Progenitor cell of endocrine pancreas (in vitro differentiated cells): Measurements from ENCODE around the gene CNOT6L. TPM values are rescaled to one million over a fixed set of nuclear protein-coding genes. Genes with fewer than 3 reads are reported as not detected.
A peak's percentile ranks its signal among the peaks of the same experiment; 100 is the strongest.

Source experiments
- DNase-seq: peaks from one replicate; pipeline ENCODE4 v3.0.0; 2021; ENCODE audit warnings: low spot score; ENCODE audit not compliant: unreplicated experiment
- H3K27ac Mint-ChIP-seq: 2 replicates; pipeline ENCODE4 v1.8.0; 2021; ENCODE audit warnings: mild to moderate bottlenecking, moderate library complexity, mixed read lengths
- H3K27me3 Mint-ChIP-seq: 2 replicates; pipeline ENCODE4 v1.8.0; 2021; ENCODE audit warnings: mixed read lengths
- H3K36me3 Mint-ChIP-seq: 2 replicates; pipeline ENCODE4 v1.8.0; 2022; ENCODE audit warnings: mixed read lengths; ENCODE audit not compliant: insufficient read depth
- H3K4me1 Mint-ChIP-seq: 2 replicates; pipeline ENCODE4 v1.8.0; 2021; ENCODE audit warnings: low read depth, mixed read lengths
- H3K4me3 Mint-ChIP-seq: 2 replicates; pipeline ENCODE4 v1.8.0; 2021; ENCODE audit warnings: low read depth, mild to moderate bottlenecking, moderate library complexity, mixed read lengths
- H3K9me3 Mint-ChIP-seq: 2 replicates; pipeline ENCODE4 v1.8.0; 2021; ENCODE audit warnings: low read depth, mixed read lengths
- CTCF ChIP-seq: fragments of 200-600 bp; sonication (generic); IDR thresholded peaks from one replicate; pipeline ENCODE4 v1.5.0; 2021; ENCODE audit warnings: antibody characterized with exemption, mild to moderate bottlenecking; ENCODE audit not compliant: unreplicated experiment
- total RNA-seq: library from RNA; stranded (reverse); gene quantifications from 2 replicates; pipeline ENCODE4 v1.2.1, GENCODE V29; 2021

The CNOT6L gene
- total RNA-seq, 1 donor from 2014 or later, result 39.7 TPM

GRCh38 chr4:77714514-77714913, 104.7 kb downstream of the CNOT6L start:
- Mint-ChIP-seq H3K4me3 (no peak overlapping the region), H3K36me3 (peaks cover 6% of the 10 kb centered on the region), H3K4me1 (peaks cover 3% of the 10 kb centered on the region), H3K27ac (peak overlapping the region; percentile 29), H3K27me3 (no peaks in the 10 kb centered on the region), H3K9me3 (no peaks in the 10 kb centered on the region)
- no peak for DNase-seq
- no peak for TF ChIP-seq CTCF

DNA sequence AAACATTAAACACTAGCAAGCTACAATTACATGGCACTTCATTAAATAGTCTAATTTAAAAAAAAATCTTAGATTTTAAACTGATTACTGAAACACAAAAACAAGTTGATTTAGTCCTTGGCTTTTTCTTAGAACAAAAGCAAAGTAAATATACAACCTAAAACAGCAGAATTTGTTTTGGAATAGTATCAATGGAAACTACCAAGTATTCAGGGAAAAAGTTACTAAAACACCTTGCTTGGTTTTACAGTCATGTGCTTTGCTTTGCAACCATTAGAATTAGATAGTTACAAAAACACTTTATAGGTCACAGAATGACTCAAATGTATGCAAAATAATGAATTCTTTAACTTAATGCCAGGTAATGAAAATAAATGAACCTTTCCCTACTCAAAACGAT, 105.3 kb downstream of the CNOT6L start:
- Mint-ChIP-seq H3K9me3 (no peaks in the 10 kb centered on the region), H3K27ac (no peak overlapping the region), H3K4me1 (peaks cover 3% of the 10 kb centered on the region), H3K27me3 (no peaks in the 10 kb centered on the region), H3K4me3 (no peak overlapping the region), H3K36me3 (peaks cover 4% of the 10 kb centered on the region)
- no peak for TF ChIP-seq CTCF
- DNase-seq, result no peak

- H3K4me3 Mint-ChIP-seq, result no peak overlapping the region
- H3K27ac Mint-ChIP-seq, result no peak overlapping the region
- no peaks in the 10 kb centered on the region for H3K9me3 Mint-ChIP-seq
- peaks cover 3% of the 10 kb centered on the region for H3K4me1 Mint-ChIP-seq
- H3K36me3 Mint-ChIP-seq, result peaks cover 4% of the 10 kb centered on the region
- no peaks in the 10 kb centered on the region for H3K27me3 Mint-ChIP-seq
- no peak for TF ChIP-seq CTCF
- no peak for DNase-seq
These were observed 106.5 kb downstream of the CNOT6L start for GRCh38 chr4:77712675-77713074.

- H3K4me3 Mint-ChIP-seq, result no peak overlapping the region
- H3K9me3 Mint-ChIP-seq, result no peaks in the 10 kb centered on the region
- H3K27me3 Mint-ChIP-seq, result no peaks in the 10 kb centered on the region
- H3K4me1 Mint-ChIP-seq, result peaks cover 3% of the 10 kb centered on the region
- no peak for TF ChIP-seq CTCF
- H3K36me3 Mint-ChIP-seq, result peaks cover 4% of the 10 kb centered on the region
- no peak for DNase-seq
- H3K27ac Mint-ChIP-seq, result no peak overlapping the region
These were observed 107.7 kb downstream of the CNOT6L start for GRCh38 chr4:77711469-77711868.

GRCh38 chr4:77710684-77711083, 108.5 kb downstream of the CNOT6L start:
- Mint-ChIP-seq H3K36me3 (peaks cover 4% of the 10 kb centered on the region), H3K27ac (no peak overlapping the region), H3K27me3 (no peaks in the 10 kb centered on the region), H3K4me3 (no peak overlapping the region), H3K9me3 (no peaks in the 10 kb centered on the region), H3K4me1 (peaks cover 3% of the 10 kb centered on the region)
- no peak for DNase-seq
- TF ChIP-seq CTCF, result no peak
